ENCODE measurements around the gene INPP5B. TPM values are rescaled to one million over a fixed set of nuclear protein-coding genes. Genes with fewer than 3 reads are reported as not detected.

The INPP5B gene
- total and polyA plus RNA-seq, 9 of the 15 experiments (the other 6 are each of a cell fraction or from before 2014, with no cell fraction given), result 14.1 to 28.7 (median 20.9) TPM

DNA sequence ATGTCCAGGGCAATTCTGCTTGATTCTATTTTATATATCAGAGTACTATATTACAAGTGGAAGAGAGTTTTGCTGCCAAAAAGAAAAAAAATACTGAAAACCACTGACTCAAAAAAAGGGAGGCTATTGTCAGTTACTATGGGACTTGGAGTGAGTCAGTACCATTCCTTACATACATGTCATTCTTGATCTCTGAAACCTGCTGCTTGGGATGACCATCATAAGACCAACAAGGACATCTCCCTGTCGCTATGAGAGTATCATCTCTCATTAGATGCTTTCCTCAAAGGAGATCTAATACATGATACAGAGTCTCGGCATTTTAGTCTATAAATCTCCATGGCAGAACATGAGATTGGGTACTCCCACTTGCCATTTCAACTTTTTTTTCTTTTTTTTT, 11.8 kb upstream of the INPP5B start:
- no peaks in the 10 kb centered on the region for H3K27me3 ChIP-seq (ENCODE audit: control insufficient read depth in 2 of 2, insufficient read depth in 2 of 2, low read length in 2 of 2)
- no peaks in the 10 kb centered on the region for H3K9me1 ChIP-seq (ENCODE audit: control insufficient read depth, insufficient read depth, low read length)
- ATAC-seq (no peak), DNase-seq (ENCODE audit: extremely low read depth in 1 of 4, low spot score in 3 of 4) (no peak), FAIRE-seq (no peak)
- ChIA-PET CTCF (ENCODE audit: low intra/inter-chr PET ratio) (no interaction called here), POLR2A (interaction anchor here (0.6 to 2.0 kb wide), 6 partner anchors 8 to 1382 kb away, joined by 3 to 8 read pairs (median 3); no protein-coding TSS in a partner anchor)
- no peak overlapping the region for H2AFZ ChIP-seq (ENCODE audit: low read depth, low read length)
- intact Hi-C loops (cut with micrococcal nuclease) (no loop called here), in situ Hi-C loops (cut with MboI) (no loop called here)
- H3K4me2 ChIP-seq (ENCODE audit: insufficient read depth, low read length), result no peak overlapping the region
- no peak overlapping the region for H3K27ac ChIP-seq (ENCODE audit: extremely low read depth, low read depth, low read length)
- no peak overlapping the region for H3K4me3 ChIP-seq
- no peaks in the 10 kb centered on the region for H3K9me3 ChIP-seq (replicated peaks; ENCODE audit: control insufficient read depth, insufficient read depth, low read depth, low read length)
- TF ChIP-seq THAP12 (CRISPR knock-in tag; IDR thresholded peaks at IDR 0.05) (no peak), FOXJ3 (CRISPR knock-in tag; IDR thresholded peaks at IDR 0.05) (no peak), NCOA4 (IDR thresholded peaks at IDR 0.05; ENCODE audit: partially characterized antibody) (no peak), ZSCAN32 (CRISPR knock-in tag; IDR thresholded peaks at IDR 0.05) (no peak), ZNF280B (CRISPR knock-in tag; IDR thresholded peaks at IDR 0.05) (no peak), NKRF (IDR thresholded peaks at IDR 0.05; ENCODE audit: borderline replicate concordance) (no peak), ZNF507 (tag; conservative IDR thresholded peaks at IDR 0.05) (no peak), KDM2B (CRISPR knock-in tag; IDR thresholded peaks at IDR 0.05) (no peak), ELF1 (tag; IDR thresholded peaks at IDR 0.05) (no peak), ZNF644 (tag; IDR thresholded peaks at IDR 0.05; ENCODE audit: low read depth) (no peak), FOXK2 (conservative IDR thresholded peaks at IDR 0.05 in 1 of 2, IDR thresholded peaks at IDR 0.05 in 1 of 2; ENCODE audit: low read depth in 2 of 2) (no peak), KAT7 (CRISPR knock-in tag; IDR thresholded peaks at IDR 0.05; ENCODE audit: borderline replicate concordance) (no peak), NCOA6 (IDR thresholded peaks at IDR 0.05) (no peak), POLR2AphosphoS5 (IDR thresholded peaks at IDR 0.05; ENCODE audit: control insufficient read depth, insufficient read depth, low read depth, low read length) (no peak), MIER1 (IDR thresholded peaks at IDR 0.05; ENCODE audit: low read depth) (no peak), ZBTB7A (IDR thresholded peaks at IDR 0.05; ENCODE audit: borderline replicate concordance, control insufficient read depth, low read depth, low read length) (no peak)
- TF ChIP-seq, protein P1, sequence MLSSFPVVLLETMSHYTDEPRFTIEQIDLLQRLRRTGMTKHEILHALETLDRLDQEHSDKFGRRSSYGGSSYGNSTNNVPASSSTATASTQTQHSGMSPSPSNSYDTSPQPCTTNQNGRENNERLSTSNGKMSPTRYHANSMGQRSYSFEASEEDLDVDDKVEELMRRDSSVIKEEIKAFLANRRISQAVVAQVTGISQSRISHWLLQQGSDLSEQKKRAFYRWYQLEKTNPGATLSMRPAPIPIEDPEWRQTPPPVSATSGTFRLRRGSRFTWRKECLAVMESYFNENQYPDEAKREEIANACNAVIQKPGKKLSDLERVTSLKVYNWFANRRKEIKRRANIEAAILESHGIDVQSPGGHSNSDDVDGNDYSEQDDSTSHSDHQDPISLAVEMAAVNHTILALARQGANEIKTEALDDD (IDR thresholded peaks at IDR 0.05), result no peak
- H3K9ac ChIP-seq (ENCODE audit: insufficient read depth in 1 of 2, low read depth in 2 of 2, low read length in 2 of 2), result no peak overlapping the region
- H3K79me2 ChIP-seq (ENCODE audit: control insufficient read depth, insufficient read depth, low read length), result no peaks in the 10 kb centered on the region
- 78% methylated on average over 2 of the region's 2 CpGs for WGBS (ENCODE audit: insufficient coverage, low coverage, missing lambda C conversion rate)
- H3K4me1 ChIP-seq (replicated peaks in 1 of 2; ENCODE audit: control insufficient read depth in 2 of 2, insufficient read depth in 2 of 2, low read length in 2 of 2), result no peaks in the 10 kb centered on the region
- BruUV-seq (replicated peaks), result no TSS peak
- H3K36me3 ChIP-seq (ENCODE audit: control insufficient read depth, insufficient read depth, low read length), result peaks cover 60% of the 10 kb centered on the region; the same call in 2 of the 3 replicates
- H4K20me1 ChIP-seq (replicated peaks; ENCODE audit: control insufficient read depth, insufficient read depth, low read length), result 0 out of 2 replicates have a peak, but pooled peaks cover 3% of the 10 kb centered on the region

Measured in K562 (cell line).